MM.1S (cell line): ENCODE data around the gene P3H2.

ENCODE experiments used
- DNase-seq: peaks from one replicate; pipeline ENCODE4 v3.0.0-alpha.2; 2015
- H2AFZ ChIP-seq: fragments of 300-600 bp; sonication (generic); 2 replicates; pipeline ENCODE4 v1.6.0; 2016; ENCODE audit warnings: antibody characterized with exemption, low read length
- H3F3A ChIP-seq: fragments of 300-600 bp; sonication (generic); 2 replicates; pipeline ENCODE4 v1.6.1; 2016; ENCODE audit warnings: mild to moderate bottlenecking, antibody characterized with exemption, low read length, moderate library complexity, mixed read lengths; ENCODE audit not compliant: insufficient read depth
- H3K27ac ChIP-seq: fragments of 300-600 bp; sonication (generic); 2 replicates; pipeline ENCODE4 v1.5.1; 2016; ENCODE audit warnings: mild to moderate bottlenecking, low read length
- H3K27me3 ChIP-seq: fragments of 300-600 bp; sonication (generic); replicated peaks from 2 replicates; pipeline ENCODE4 v1.6.0; 2016; ENCODE audit warnings: low read length; ENCODE audit not compliant: insufficient read depth
- H3K36me3 ChIP-seq: fragments of 300-600 bp; sonication (generic); replicated peaks from 2 replicates; pipeline ENCODE4 v1.6.1; 2016; ENCODE audit warnings: mild to moderate bottlenecking, low read length, mixed read lengths; ENCODE audit not compliant: insufficient read depth
- H3K4me1 ChIP-seq: fragments of 300-600 bp; sonication (generic); 2 replicates; pipeline ENCODE4 v1.6.1; 2016; ENCODE audit warnings: low read length, mixed read lengths
- H3K4me2 ChIP-seq: fragments of 300-600 bp; sonication (generic); 2 replicates; pipeline ENCODE4 v1.6.0; 2016; ENCODE audit warnings: low read depth, low read length
- H3K4me3 ChIP-seq: fragments of 300-600 bp; sonication (generic); 2 replicates; pipeline ENCODE4 v1.5.1; 2016; ENCODE audit warnings: low read length, mixed read lengths
- H3K79me2 ChIP-seq: fragments of 300-600 bp; sonication (generic); 2 replicates; pipeline ENCODE4 v1.6.1; 2016; ENCODE audit warnings: mixed run types, low read length, mixed read lengths
- H3K9ac ChIP-seq: fragments of 300-600 bp; sonication (generic); 2 replicates; pipeline ENCODE4 v1.6.1; 2016; ENCODE audit warnings: low read length, mixed read lengths
- H3K9me2 ChIP-seq: fragments of 300-600 bp; sonication (generic); replicated peaks from 2 replicates; pipeline ENCODE4 v1.6.1; 2016; ENCODE audit warnings: mild to moderate bottlenecking, low read length, mixed read lengths; ENCODE audit not compliant: insufficient read depth
- H3K9me3 ChIP-seq: fragments of 300-600 bp; sonication (generic); replicated peaks from 2 replicates; pipeline ENCODE4 v1.6.1; 2016; ENCODE audit warnings: mild to moderate bottlenecking, low read length, mixed read lengths; ENCODE audit not compliant: insufficient read depth
- H4K20me1 ChIP-seq: fragments of 300-600 bp; sonication (generic); 2 replicates; pipeline ENCODE4 v1.6.1; 2016; ENCODE audit warnings: mild to moderate bottlenecking, low read length, moderate library complexity, mixed read lengths; ENCODE audit not compliant: insufficient read depth
- EZH2 ChIP-seq: fragments of 300-600 bp; sonication (generic); optimal IDR thresholded peaks from 2 replicates; pipeline ENCODE3; 2017; ENCODE audit warnings: low read depth, mild to moderate bottlenecking, antibody characterized with exemption, low read length, mixed read lengths
- EZH2phosphoT487 ChIP-seq: fragments of 300-600 bp; sonication (generic); IDR thresholded peaks from 2 replicates; pipeline ENCODE4 v1.6.1; 2018; ENCODE audit warnings: antibody characterized with exemption, low read length
- TF ChIP-seq, protein P1 (sequence below): fragments of 300-600 bp; sonication (generic); IDR thresholded peaks from 2 replicates; pipeline ENCODE4 v1.5.1; 2016; ENCODE audit warnings: antibody characterized with exemption, low read length, mixed read lengths

The P3H2 gene

GRCh38 chr3:190101320-190102011, 19.2 kb downstream of the P3H2 start:
- Histone ChIP-seq H3F3A (no peaks in the 10 kb centered on the region), H3K4me3 (peak overlapping the region; percentile 9; the same call in 1 of the 2 replicates), H3K9me3 (no peaks in the 10 kb centered on the region), H4K20me1 (no peaks in the 10 kb centered on the region), H2AFZ (0 out of 2 replicates have a peak overlapping the region, but pooled peaks have one; percentile 11), H3K79me2 (no peaks in the 10 kb centered on the region), H3K27ac (no peak overlapping the region), H3K36me3 (no peaks in the 10 kb centered on the region), H3K9me2 (no peaks in the 10 kb centered on the region), H3K9ac (no peak overlapping the region), H3K27me3 (no peaks in the 10 kb centered on the region), H3K4me2 (peak overlapping the region; percentile 14; the same call in 1 of the 2 replicates), H3K4me1 (no peaks in the 10 kb centered on the region; the same call in 1 of the 2 replicates)
- DNase-seq: no peak
- TF ChIP-seq, protein P1, sequence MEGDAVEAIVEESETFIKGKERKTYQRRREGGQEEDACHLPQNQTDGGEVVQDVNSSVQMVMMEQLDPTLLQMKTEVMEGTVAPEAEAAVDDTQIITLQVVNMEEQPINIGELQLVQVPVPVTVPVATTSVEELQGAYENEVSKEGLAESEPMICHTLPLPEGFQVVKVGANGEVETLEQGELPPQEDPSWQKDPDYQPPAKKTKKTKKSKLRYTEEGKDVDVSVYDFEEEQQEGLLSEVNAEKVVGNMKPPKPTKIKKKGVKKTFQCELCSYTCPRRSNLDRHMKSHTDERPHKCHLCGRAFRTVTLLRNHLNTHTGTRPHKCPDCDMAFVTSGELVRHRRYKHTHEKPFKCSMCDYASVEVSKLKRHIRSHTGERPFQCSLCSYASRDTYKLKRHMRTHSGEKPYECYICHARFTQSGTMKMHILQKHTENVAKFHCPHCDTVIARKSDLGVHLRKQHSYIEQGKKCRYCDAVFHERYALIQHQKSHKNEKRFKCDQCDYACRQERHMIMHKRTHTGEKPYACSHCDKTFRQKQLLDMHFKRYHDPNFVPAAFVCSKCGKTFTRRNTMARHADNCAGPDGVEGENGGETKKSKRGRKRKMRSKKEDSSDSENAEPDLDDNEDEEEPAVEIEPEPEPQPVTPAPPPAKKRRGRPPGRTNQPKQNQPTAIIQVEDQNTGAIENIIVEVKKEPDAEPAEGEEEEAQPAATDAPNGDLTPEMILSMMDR: no peak
- TF ChIP-seq EZH2phosphoT487: no peak
- no peak for TF ChIP-seq EZH2

DNA sequence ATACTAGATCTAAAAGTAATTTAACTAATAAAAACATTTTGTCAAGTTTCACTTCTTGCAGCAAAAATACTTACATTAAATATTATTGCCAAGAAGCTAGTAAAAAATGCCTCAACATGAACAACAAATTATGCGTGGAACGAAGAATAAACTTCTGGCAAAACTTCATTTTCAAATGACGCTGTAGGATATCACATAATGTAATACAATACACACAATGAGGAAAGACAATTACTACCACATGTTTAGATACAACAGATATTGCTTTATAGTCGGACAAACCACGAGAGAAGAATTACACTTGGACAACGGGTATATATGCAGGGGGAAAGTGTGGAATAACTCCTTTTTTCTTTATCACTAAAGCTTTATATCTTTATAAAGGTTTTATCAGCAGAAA, 21.6 kb downstream of the P3H2 start:
- Histone ChIP-seq H3K4me2 (no peak overlapping the region), H2AFZ (no peak overlapping the region), H3K9ac (no peak overlapping the region), H3K4me1 (no peaks in the 10 kb centered on the region; the same call in 1 of the 2 replicates), H3K9me2 (no peaks in the 10 kb centered on the region), H3K36me3 (no peaks in the 10 kb centered on the region), H3K27me3 (no peaks in the 10 kb centered on the region), H3K4me3 (no peak overlapping the region), H3F3A (no peaks in the 10 kb centered on the region), H3K27ac (no peak overlapping the region), H4K20me1 (no peaks in the 10 kb centered on the region), H3K79me2 (no peaks in the 10 kb centered on the region), H3K9me3 (no peaks in the 10 kb centered on the region)
- TF ChIP-seq, protein P1: no peak
- TF ChIP-seq EZH2: no peak
- TF ChIP-seq EZH2phosphoT487: no peak
- DNase-seq: no peak

GRCh38 chr3:190097617-190098016, 23.1 kb downstream of the P3H2 start:
- H3K4me3 ChIP-seq: no peak overlapping the region
- no peaks in the 10 kb centered on the region for H3K9me3 ChIP-seq
- no peaks in the 10 kb centered on the region for H3F3A ChIP-seq
- no peak for DNase-seq
- H2AFZ ChIP-seq: no peak overlapping the region
- no peaks in the 10 kb centered on the region for H3K27me3 ChIP-seq
- no peak overlapping the region for H3K27ac ChIP-seq
- no peaks in the 10 kb centered on the region; the same call in 1 of the 2 replicates for H3K4me1 ChIP-seq
- no peak overlapping the region for H3K9ac ChIP-seq
- no peaks in the 10 kb centered on the region for H3K36me3 ChIP-seq
- no peaks in the 10 kb centered on the region for H3K9me2 ChIP-seq
- no peak overlapping the region for H3K4me2 ChIP-seq
- H4K20me1 ChIP-seq: no peaks in the 10 kb centered on the region
- H3K79me2 ChIP-seq: no peaks in the 10 kb centered on the region
- TF ChIP-seq EZH2phosphoT487 (no peak), EZH2 (no peak)
- TF ChIP-seq, protein P1: no peak
